A549 (cell line): ENCODE results near the gene UPK1A. TPM values are rescaled to one million over a fixed set of nuclear protein-coding genes. Genes with fewer than 3 reads are reported as not detected.

ENCODE experiments used
- ATAC-seq, 2 experiments: fragments of 200-7000 bp in 1 of 2; fragments of >200 bp in 1 of 2; cut with Nextera tagmentation in 1 of 2; cut with Tn5 transposase in 1 of 2; 3 replicates each; pipeline versions ENCODE4 v1.8.0 to v1.9.1; 2018 to 2020; ENCODE audit warnings: mild to moderate bottlenecking in 1 of 2, moderate library complexity in 1 of 2
- CTCF ChIA-PET: fragments of 300-600 bp; sonication (Branson Sonifier 250); formaldehyde crosslinking; extraction: SDS; loops from one replicate; lab custom pipeline; 2021; ENCODE audit warnings: antibody characterized with exemption, inconsistent platforms; lab: Yijun Ruan, JAX
- POLR2A ChIA-PET: fragments of 350-600 bp; formaldehyde crosslinking; extraction: SDS; loops from one replicate; lab custom pipeline; 2021; ENCODE audit warnings: antibody characterized with exemption, inconsistent platforms; lab: Yijun Ruan, JAX
- DNase-seq, 2 experiments: peaks; one replicate each; pipeline versions ENCODE4 v3.0.0 to v3.0.0-alpha.2; 2011 to 2016; ENCODE audit warnings: low read depth in 1 of 2, low spot score in 1 of 2
- FAIRE-seq: peaks from 2 replicates; lab custom pipeline; 2011; peaks lifted over from hg19 to GRCh38; lab: Jason Lieb, UNC
- H3K27ac ChIP-seq, 2 experiments: fragments of >200 bp; sonication (Bioruptor Twin); formaldehyde crosslinking; 3 replicates each; pipeline ENCODE4 v1.5.1; 2016 to 2017
- H3K4me1 ChIP-seq: fragments of >200 bp; sonication (Bioruptor Twin); formaldehyde crosslinking; 3 replicates; pipeline ENCODE4 v1.6.1; 2016
- H3K4me2 ChIP-seq: fragments of >200 bp; sonication (Bioruptor Twin); formaldehyde crosslinking; 3 replicates; pipeline ENCODE4 v1.6.1; 2016
- H3K4me3 ChIP-seq: fragments of >200 bp; sonication (Bioruptor Twin); formaldehyde crosslinking; 3 replicates; pipeline ENCODE4 v1.5.1; 2016
- H3K9me3 ChIP-seq: fragments of >200 bp; sonication (Bioruptor Twin); formaldehyde crosslinking; 3 replicates; pipeline ENCODE4 v1.6.1; 2016
- E2F6 ChIP-seq: IDR thresholded peaks from 2 replicates; pipeline ENCODE4 v1.6.1; 2012; ENCODE audit warnings: low read depth, borderline replicate concordance
- FOXS1 ChIP-seq: fragments of 250-450 bp; sonication (Bioruptor Pico); IDR thresholded peaks from 2 replicates; pipeline ENCODE4 v1.5.0; 2020; ENCODE audit warnings: mild to moderate bottlenecking, moderate library complexity
- JUN ChIP-seq, 2 experiments: fragments of >200 bp; sonication (Bioruptor Twin); formaldehyde crosslinking; IDR thresholded peaks; 2 replicates in 1 of 2; 3 replicates in 1 of 2; pipeline ENCODE4 v1.6.1; 2016 to 2017
- WGBS: methylation state at CpG from one replicate; pipeline ENCODE4 v1.1.6; 2017; ENCODE audit errors: missing lambda C conversion rate; 5-methylcytosine and 5-hydroxymethylcytosine counted together
- polyA plus RNA-seq, 4 experiments: library from polyadenylated mRNA; depleted of rRNA in 3 of 4; stranded (reverse); fragments of >200 nt; fragmentation: RNase III in 1 of 4; extraction: RNeasy Plus Mini Kit Qiagen cat#74134 plus additional on column Dnase treatment in 1 of 4; gene quantifications; 2 replicates in 3 of 4; 3 replicates in 1 of 4; pipeline ENCODE4 v1.2.3, GENCODE V29; 2011 to 2017

UPK1A gene
- polyA plus RNA-seq, 2 of the 4 experiments (the other 2 are of a cell fraction): 0.44 to 0.78 TPM

GRCh38 chr19:35725216-35725861 lies 59.0 kb downstream of the UPK1A start (continued):
- TF ChIP-seq E2F6 (no peak), FOXS1 (CRISPR knock-in tag) (no peak)

- Histone ChIP-seq H3K4me3 (no peak overlapping the region), H3K4me1 (no peaks in the 10 kb centered on the region), H3K27ac (no peak overlapping the region), H3K4me2 (no peak overlapping the region), H3K9me3 (no peaks in the 10 kb centered on the region)
- ChIA-PET CTCF (interaction anchor here (0.6 to 3.2 kb wide), 12 partner anchors 10 to 217 kb away, joined by 3 to 32 read pairs (median 4); no protein-coding TSS in a partner anchor), POLR2A (interaction anchor here (0.6 to 1.9 kb wide), 5 partner anchors 9 to 28 kb away, joined by 3 to 6 read pairs (median 4); no protein-coding TSS in a partner anchor)
- no peak for DNase-seq
- no peak for FAIRE-seq
- no peak for ATAC-seq
- no peak for TF ChIP-seq JUN (IDR thresholded peaks at IDR 0.05)
- 94% methylated on average over 25 of the region's 25 CpGs for WGBS
Measured at GRCh38 chr19:35727053-35727955, 61.0 kb downstream of the UPK1A start.

Other genes starting within 250 kb of the UPK1A start
- gene FFAR2, start 218.3 kb upstream of the UPK1A start, polyA plus RNA-seq (2011; rRNA removed): 0.24 and 0.30 TPM in 2 replicates
- not detected in 3 replicates for gene FFAR2, start 218.3 kb upstream of the UPK1A start, polyA plus RNA-seq (2017; fragmentation: RNase III; extraction: RNeasy Plus Mini Kit Qiagen cat#74134 plus additional on column Dnase treatment)
- not detected in 2 replicates for gene KRTDAP, start 176.1 kb upstream of the UPK1A start, polyA plus RNA-seq (2011; rRNA removed)
- not detected in 3 replicates for gene KRTDAP, start 176.1 kb upstream of the UPK1A start, polyA plus RNA-seq (2017; fragmentation: RNase III; extraction: RNeasy Plus Mini Kit Qiagen cat#74134 plus additional on column Dnase treatment)
- 18.0 and 21.5 TPM in 2 replicates for gene DMKN, start 152.9 kb upstream of the UPK1A start, polyA plus RNA-seq (2011; rRNA removed)
- gene DMKN, start 152.9 kb upstream of the UPK1A start, polyA plus RNA-seq (2017; fragmentation: RNase III; extraction: RNeasy Plus Mini Kit Qiagen cat#74134 plus additional on column Dnase treatment): 37.0 to 41.6 TPM (median 40.6 TPM) in 3 replicates
- gene SBSN, start 138.2 kb upstream of the UPK1A start, polyA plus RNA-seq (2011; rRNA removed): 0.28 TPM in 2 replicates
- gene SBSN, start 138.2 kb upstream of the UPK1A start, polyA plus RNA-seq (2017; fragmentation: RNase III; extraction: RNeasy Plus Mini Kit Qiagen cat#74134 plus additional on column Dnase treatment): 0.67 to 1.1 TPM (median 0.89 TPM) in 3 replicates
- not detected in 2 replicates for gene GAPDHS, start 133.1 kb upstream of the UPK1A start, polyA plus RNA-seq (2011; rRNA removed)
- gene GAPDHS, start 133.1 kb upstream of the UPK1A start, polyA plus RNA-seq (2017; fragmentation: RNase III; extraction: RNeasy Plus Mini Kit Qiagen cat#74134 plus additional on column Dnase treatment): not detected in 3 replicates
- gene TMEM147, start 120.9 kb upstream of the UPK1A start, polyA plus RNA-seq (2011; rRNA removed): 335 and 446 TPM in 2 replicates
- gene TMEM147, start 120.9 kb upstream of the UPK1A start, polyA plus RNA-seq (2017; fragmentation: RNase III; extraction: RNeasy Plus Mini Kit Qiagen cat#74134 plus additional on column Dnase treatment): 257 to 282 TPM (median 257 TPM) in 3 replicates
- gene ATP4A, start 102.9 kb upstream of the UPK1A start, polyA plus RNA-seq (2011; rRNA removed): not detected in 2 replicates
- gene ATP4A, start 102.9 kb upstream of the UPK1A start, polyA plus RNA-seq (2017; fragmentation: RNase III; extraction: RNeasy Plus Mini Kit Qiagen cat#74134 plus additional on column Dnase treatment): 0.05 TPM in 1 of 3 replicates, not detected in the others
- gene PMIS2, start 80.3 kb upstream of the UPK1A start, polyA plus RNA-seq (2011; rRNA removed): not detected in 2 replicates
- gene PMIS2, start 80.3 kb upstream of the UPK1A start, polyA plus RNA-seq (2017; fragmentation: RNase III; extraction: RNeasy Plus Mini Kit Qiagen cat#74134 plus additional on column Dnase treatment): not detected in 3 replicates
- gene HAUS5, start 53.8 kb upstream of the UPK1A start, polyA plus RNA-seq (2011; rRNA removed): 7.2 and 7.3 TPM in 2 replicates
- gene HAUS5, start 53.8 kb upstream of the UPK1A start, polyA plus RNA-seq (2017; fragmentation: RNase III; extraction: RNeasy Plus Mini Kit Qiagen cat#74134 plus additional on column Dnase treatment): 16.0 to 17.6 TPM (median 16.1 TPM) in 3 replicates
- 62.1 and 80.4 TPM in 2 replicates for gene RBM42, start 37.5 kb upstream of the UPK1A start, polyA plus RNA-seq (2011; rRNA removed)
- gene RBM42, start 37.5 kb upstream of the UPK1A start, polyA plus RNA-seq (2017; fragmentation: RNase III; extraction: RNeasy Plus Mini Kit Qiagen cat#74134 plus additional on column Dnase treatment): 124 to 131 TPM (median 128 TPM) in 3 replicates
- 0.15 and 0.36 TPM in 2 replicates for gene ETV2, start 24.8 kb upstream of the UPK1A start, polyA plus RNA-seq (2011; rRNA removed)
- 1.1 to 1.3 TPM (median 1.1 TPM) in 3 replicates for gene ETV2, start 24.8 kb upstream of the UPK1A start, polyA plus RNA-seq (2017; fragmentation: RNase III; extraction: RNeasy Plus Mini Kit Qiagen cat#74134 plus additional on column Dnase treatment)
- gene COX6B1, start 18.2 kb upstream of the UPK1A start, polyA plus RNA-seq (2011; rRNA removed): 749 and 1,115 TPM in 2 replicates
- 1,179 to 1,276 TPM (median 1,260 TPM) in 3 replicates for gene COX6B1, start 18.2 kb upstream of the UPK1A start, polyA plus RNA-seq (2017; fragmentation: RNase III; extraction: RNeasy Plus Mini Kit Qiagen cat#74134 plus additional on column Dnase treatment)
- not detected in 2 replicates for gene ZBTB32, start 38.0 kb downstream of the UPK1A start, polyA plus RNA-seq (2011; rRNA removed)
- gene ZBTB32, start 38.0 kb downstream of the UPK1A start, polyA plus RNA-seq (2017; fragmentation: RNase III; extraction: RNeasy Plus Mini Kit Qiagen cat#74134 plus additional on column Dnase treatment): not detected in 3 replicates
- gene KMT2B, start 51.5 kb downstream of the UPK1A start, polyA plus RNA-seq (2011; rRNA removed): 17.8 and 25.1 TPM in 2 replicates
- gene KMT2B, start 51.5 kb downstream of the UPK1A start, polyA plus RNA-seq (2017; fragmentation: RNase III; extraction: RNeasy Plus Mini Kit Qiagen cat#74134 plus additional on column Dnase treatment): 39.4 to 40.8 TPM (median 39.9 TPM) in 3 replicates
- gene IGFLR1, start 75.9 kb downstream of the UPK1A start, polyA plus RNA-seq (2011; rRNA removed): 5.7 and 6.4 TPM in 2 replicates
- 13.4 to 15.9 TPM (median 14.4 TPM) in 3 replicates for gene IGFLR1, start 75.9 kb downstream of the UPK1A start, polyA plus RNA-seq (2017; fragmentation: RNase III; extraction: RNeasy Plus Mini Kit Qiagen cat#74134 plus additional on column Dnase treatment)
- 29.6 and 41.1 TPM in 2 replicates for gene U2AF1L4, start 78.9 kb downstream of the UPK1A start, polyA plus RNA-seq (2011; rRNA removed)
- 39.0 to 45.6 TPM (median 42.8 TPM) in 3 replicates for gene U2AF1L4, start 78.9 kb downstream of the UPK1A start, polyA plus RNA-seq (2017; fragmentation: RNase III; extraction: RNeasy Plus Mini Kit Qiagen cat#74134 plus additional on column Dnase treatment)
- 111 and 133 TPM in 2 replicates for gene PSENEN, start 79.1 kb downstream of the UPK1A start, polyA plus RNA-seq (2011; rRNA removed)
- 191 to 203 TPM (median 197 TPM) in 3 replicates for gene PSENEN, start 79.1 kb downstream of the UPK1A start, polyA plus RNA-seq (2017; fragmentation: RNase III; extraction: RNeasy Plus Mini Kit Qiagen cat#74134 plus additional on column Dnase treatment)
- 8.1 and 11.5 TPM in 2 replicates for gene LIN37, start 82.1 kb downstream of the UPK1A start, polyA plus RNA-seq (2011; rRNA removed)
- gene LIN37, start 82.1 kb downstream of the UPK1A start, polyA plus RNA-seq (2017; fragmentation: RNase III; extraction: RNeasy Plus Mini Kit Qiagen cat#74134 plus additional on column Dnase treatment): 20.4 to 23.1 TPM (median 22.0 TPM) in 3 replicates
- 0.12 and 0.16 TPM in 2 replicates for gene HSPB6, start 90.5 kb downstream of the UPK1A start, polyA plus RNA-seq (2011; rRNA removed)
- 0.11 to 0.28 TPM (median 0.26 TPM) in 3 replicates for gene HSPB6, start 90.5 kb downstream of the UPK1A start, polyA plus RNA-seq (2017; fragmentation: RNase III; extraction: RNeasy Plus Mini Kit Qiagen cat#74134 plus additional on column Dnase treatment)
- 19.5 and 30.8 TPM in 2 replicates for gene PROSER3, start 91.7 kb downstream of the UPK1A start, polyA plus RNA-seq (2011; rRNA removed)
- gene PROSER3, start 91.7 kb downstream of the UPK1A start, polyA plus RNA-seq (2017; fragmentation: RNase III; extraction: RNeasy Plus Mini Kit Qiagen cat#74134 plus additional on column Dnase treatment): 24.4 to 27.6 TPM (median 25.3 TPM) in 3 replicates
- 0.84 and 2.1 TPM in 2 replicates for gene ARHGAP33, start 109.0 kb downstream of the UPK1A start, polyA plus RNA-seq (2011; rRNA removed)
- gene ARHGAP33, start 109.0 kb downstream of the UPK1A start, polyA plus RNA-seq (2017; fragmentation: RNase III; extraction: RNeasy Plus Mini Kit Qiagen cat#74134 plus additional on column Dnase treatment): 4.6 to 7.7 TPM (median 6.1 TPM) in 3 replicates
- 0.86 and 0.92 TPM in 2 replicates for gene PRODH2, start 146.3 kb downstream of the UPK1A start, polyA plus RNA-seq (2011; rRNA removed)
- gene PRODH2, start 146.3 kb downstream of the UPK1A start, polyA plus RNA-seq (2017; fragmentation: RNase III; extraction: RNeasy Plus Mini Kit Qiagen cat#74134 plus additional on column Dnase treatment): 0.55 to 1.0 TPM (median 0.73 TPM) in 3 replicates
- 0.27 and 0.30 TPM in 2 replicates for gene NPHS1, start 186.0 kb downstream of the UPK1A start, polyA plus RNA-seq (2011; rRNA removed)
- 0.16 to 0.27 TPM (median 0.21 TPM) in 3 replicates for gene NPHS1, start 186.0 kb downstream of the UPK1A start, polyA plus RNA-seq (2017; fragmentation: RNase III; extraction: RNeasy Plus Mini Kit Qiagen cat#74134 plus additional on column Dnase treatment)
- 0.26 and 0.34 TPM in 2 replicates for gene KIRREL2, start 190.4 kb downstream of the UPK1A start, polyA plus RNA-seq (2011; rRNA removed)
- 0.21 to 0.75 TPM (median 0.54 TPM) in 3 replicates for gene KIRREL2, start 190.4 kb downstream of the UPK1A start, polyA plus RNA-seq (2017; fragmentation: RNase III; extraction: RNeasy Plus Mini Kit Qiagen cat#74134 plus additional on column Dnase treatment)
- gene APLP1, start 202.1 kb downstream of the UPK1A start, polyA plus RNA-seq (2011; rRNA removed): 55.3 and 60.4 TPM in 2 replicates
- gene APLP1, start 202.1 kb downstream of the UPK1A start, polyA plus RNA-seq (2017; fragmentation: RNase III; extraction: RNeasy Plus Mini Kit Qiagen cat#74134 plus additional on column Dnase treatment): 52.1 to 54.8 TPM (median 54.7 TPM) in 3 replicates
- 4.0 and 4.1 TPM in 2 replicates for gene NFKBID, start 234.0 kb downstream of the UPK1A start, polyA plus RNA-seq (2011; rRNA removed)
- gene NFKBID, start 234.0 kb downstream of the UPK1A start, polyA plus RNA-seq (2017; fragmentation: RNase III; extraction: RNeasy Plus Mini Kit Qiagen cat#74134 plus additional on column Dnase treatment): 8.5 to 14.8 TPM (median 9.6 TPM) in 3 replicates
- gene HCST, start 236.0 kb downstream of the UPK1A start, polyA plus RNA-seq (2011; rRNA removed): 0.19 TPM in 1 of 2 replicates, not detected in the other
- 0.49 to 0.69 TPM in 2 of 3 replicates, not detected in the other for gene HCST, start 236.0 kb downstream of the UPK1A start, polyA plus RNA-seq (2017; fragmentation: RNase III; extraction: RNeasy Plus Mini Kit Qiagen cat#74134 plus additional on column Dnase treatment)
- gene TYROBP, start 241.8 kb downstream of the UPK1A start, polyA plus RNA-seq (2011; rRNA removed): not detected in 2 replicates
- 0.21 TPM in 1 of 3 replicates, not detected in the others for gene TYROBP, start 241.8 kb downstream of the UPK1A start, polyA plus RNA-seq (2017; fragmentation: RNase III; extraction: RNeasy Plus Mini Kit Qiagen cat#74134 plus additional on column Dnase treatment)